GM11168 (cell line): ENCODE data around the gene DMD.

Experiments used
- in situ Hi-C: fragments of 300-500 bp; cut with MboI; formaldehyde crosslinking; loops from one replicate; pipeline ENCODE4 v1.12.0; 2022; ENCODE audit warnings: low sequenced_read_pairs; ENCODE audit not compliant: unreplicated experiment

Gene DMD

GRCh38 chrX:31236231-31236630, 1975.1 kb downstream of the DMD start:
- in situ Hi-C loops, result no loop called here

DNA sequence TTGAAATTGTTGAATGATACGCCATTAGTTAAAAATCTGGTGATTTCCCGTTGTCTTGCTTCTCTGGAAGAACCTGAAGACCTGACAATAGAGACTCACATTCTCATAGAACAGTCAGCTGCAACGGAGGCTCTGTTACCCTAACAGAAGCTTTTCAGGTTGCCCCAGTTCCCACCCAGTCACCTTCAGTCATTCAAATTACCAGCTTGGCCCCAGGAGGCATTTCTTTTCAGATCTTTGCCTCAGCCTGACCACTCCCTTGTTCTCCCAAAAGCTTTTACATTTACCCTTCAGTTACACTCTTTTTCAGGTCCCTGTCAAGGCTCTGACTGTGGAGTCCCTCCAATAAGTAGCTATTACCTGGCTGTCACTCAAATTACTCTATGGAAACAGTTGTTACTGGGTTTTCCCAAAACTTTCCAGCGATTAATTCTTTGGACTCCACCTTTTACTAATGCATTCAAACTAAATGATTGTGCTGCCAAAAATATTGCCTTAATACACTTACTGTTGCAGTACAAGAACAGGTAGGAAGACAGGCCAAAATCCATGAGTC, 1977.3 kb downstream of the DMD start:
- in situ Hi-C loops, result no loop called here

DNA sequence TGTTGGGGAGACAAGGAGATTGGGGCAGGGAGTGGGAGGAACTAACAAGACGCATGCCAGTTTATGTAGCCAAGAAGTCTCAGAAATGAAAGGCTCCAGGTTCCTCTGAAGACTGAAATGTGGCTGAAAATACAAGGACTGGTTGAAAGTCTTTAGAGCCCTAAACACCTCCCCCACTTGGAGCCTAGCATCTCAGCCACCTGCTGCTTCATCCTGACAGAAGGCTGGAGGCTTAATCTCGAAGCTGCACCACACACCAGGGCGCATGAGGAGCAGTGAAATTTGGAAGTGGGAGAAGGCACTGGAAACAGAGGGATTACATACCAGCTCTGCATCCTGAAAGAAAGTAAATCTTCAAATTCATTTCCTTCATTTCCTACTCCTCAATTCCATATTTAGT, 1978.8 kb downstream of the DMD start:
- in situ Hi-C loops, result no loop called here

GRCh38 chrX:31228909-31229308, 1982.4 kb downstream of the DMD start:
- in situ Hi-C loops, result no loop called here

DNA sequence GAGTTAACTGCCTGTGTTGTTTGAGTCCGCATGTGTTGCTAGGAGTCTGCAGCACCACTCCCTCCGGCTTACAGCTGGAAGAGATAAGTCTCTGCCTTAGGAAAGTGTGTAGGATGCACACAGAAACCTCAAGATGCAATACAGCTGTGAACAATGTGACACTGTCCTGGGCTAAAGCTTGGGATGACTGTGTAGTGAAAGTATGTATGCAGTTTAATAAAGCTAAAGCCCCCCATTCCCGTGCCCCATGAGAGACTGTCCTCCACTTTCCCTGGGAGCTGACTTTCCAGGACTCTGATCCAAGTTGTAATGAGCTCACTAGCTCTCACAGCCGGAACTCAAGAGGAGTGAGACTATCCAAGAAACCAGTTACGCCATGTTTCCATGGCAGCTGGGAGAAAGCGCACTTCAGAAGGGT, 1982.9 kb downstream of the DMD start:
- in situ Hi-C loops, result no loop called here

- in situ Hi-C loops, result no loop called here
Measured at GRCh38 chrX:31227250-31227649, 1984.1 kb downstream of the DMD start.

- in situ Hi-C loops, result no loop called here
Measured at GRCh38 chrX:31225819-31226218, 1985.5 kb downstream of the DMD start.

GRCh38 chrX:31224381-31225012, 1986.9 kb downstream of the DMD start:
- in situ Hi-C loops, result no loop called here

GRCh38 chrX:31223817-31224216, 1987.5 kb downstream of the DMD start:
- in situ Hi-C loops, result no loop called here

- in situ Hi-C loops, result no loop called here
Measured at GRCh38 chrX:31222946-31223345, 1988.4 kb downstream of the DMD start.

DNA sequence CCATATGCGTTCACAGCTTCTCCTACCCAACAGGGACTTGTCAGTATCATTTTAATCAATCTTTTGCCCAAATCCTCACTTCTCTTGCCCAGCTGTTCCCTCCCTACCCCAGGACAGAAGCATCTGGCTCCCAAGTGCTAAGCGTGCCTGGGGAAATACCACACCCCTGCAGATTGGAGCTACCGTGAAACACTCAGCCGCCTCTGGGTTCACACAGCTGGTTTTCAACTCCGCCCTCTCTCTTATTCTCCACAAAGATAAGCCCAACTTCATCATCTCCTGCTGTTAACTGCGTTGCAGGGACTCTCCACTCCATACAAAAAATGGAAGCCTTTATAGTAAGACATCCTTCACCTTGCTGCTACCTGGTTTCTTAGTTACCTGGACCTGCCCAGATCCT, 1992.2 kb downstream of the DMD start:
- in situ Hi-C loops, result loop anchor here (10.0 kb wide), 1 partner anchor 76 kb away; no protein-coding TSS in a partner anchor

DNA sequence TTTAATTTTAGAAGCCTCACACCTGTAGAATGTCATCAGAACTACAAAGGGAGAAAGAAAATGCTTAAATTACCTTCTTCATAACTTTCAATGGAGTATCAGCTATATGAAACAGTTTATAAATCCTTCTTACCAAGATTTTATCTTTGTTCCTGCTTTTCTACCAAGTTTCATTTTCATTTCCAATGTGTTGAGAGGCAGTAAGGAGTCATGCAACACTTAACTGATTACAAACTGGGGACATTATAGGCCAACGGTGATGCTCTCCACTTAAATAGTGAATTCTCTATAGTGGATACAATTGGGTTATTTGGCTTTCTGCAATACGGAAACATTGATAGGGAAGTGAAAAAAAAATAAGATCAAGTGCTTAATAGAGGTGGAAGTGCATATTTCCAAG, 1994.3 kb downstream of the DMD start:
- in situ Hi-C loops, result loop anchor here (10.0 kb wide), 1 partner anchor 78 kb away; no protein-coding TSS in a partner anchor

DNA sequence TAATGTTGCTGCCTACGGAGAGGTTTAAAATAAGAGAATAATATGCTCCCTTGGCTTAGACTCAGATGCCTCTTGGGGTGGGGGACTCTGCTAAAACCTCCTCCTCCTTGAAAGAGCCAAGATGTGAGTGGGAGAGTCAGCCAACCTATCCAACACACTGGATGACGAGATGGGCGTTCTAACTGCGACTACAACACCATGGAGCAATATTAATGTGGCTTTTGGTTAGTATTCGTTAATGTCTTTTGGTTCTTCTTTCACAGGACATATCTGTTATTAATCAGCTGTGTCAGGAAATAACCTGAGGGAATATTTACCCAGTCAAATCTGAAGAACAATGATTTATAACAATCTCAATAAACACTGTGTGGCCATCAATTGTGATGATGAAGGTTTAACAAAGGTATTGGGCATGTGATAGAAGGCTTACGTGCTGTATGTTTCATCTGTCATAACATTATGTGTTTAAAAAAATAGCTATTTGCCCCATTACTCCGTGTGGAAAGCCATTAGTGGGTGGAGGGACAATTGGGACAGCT, 1996.0 kb downstream of the DMD start:
- in situ Hi-C loops, result loop anchor here (10.0 kb wide), 1 partner anchor 79 kb away; no protein-coding TSS in a partner anchor

- in situ Hi-C loops, result loop anchor here (10.0 kb wide), 1 partner anchor 81 kb away; no protein-coding TSS in a partner anchor
Measured at GRCh38 chrX:31213941-31214340, 1997.4 kb downstream of the DMD start.

DNA sequence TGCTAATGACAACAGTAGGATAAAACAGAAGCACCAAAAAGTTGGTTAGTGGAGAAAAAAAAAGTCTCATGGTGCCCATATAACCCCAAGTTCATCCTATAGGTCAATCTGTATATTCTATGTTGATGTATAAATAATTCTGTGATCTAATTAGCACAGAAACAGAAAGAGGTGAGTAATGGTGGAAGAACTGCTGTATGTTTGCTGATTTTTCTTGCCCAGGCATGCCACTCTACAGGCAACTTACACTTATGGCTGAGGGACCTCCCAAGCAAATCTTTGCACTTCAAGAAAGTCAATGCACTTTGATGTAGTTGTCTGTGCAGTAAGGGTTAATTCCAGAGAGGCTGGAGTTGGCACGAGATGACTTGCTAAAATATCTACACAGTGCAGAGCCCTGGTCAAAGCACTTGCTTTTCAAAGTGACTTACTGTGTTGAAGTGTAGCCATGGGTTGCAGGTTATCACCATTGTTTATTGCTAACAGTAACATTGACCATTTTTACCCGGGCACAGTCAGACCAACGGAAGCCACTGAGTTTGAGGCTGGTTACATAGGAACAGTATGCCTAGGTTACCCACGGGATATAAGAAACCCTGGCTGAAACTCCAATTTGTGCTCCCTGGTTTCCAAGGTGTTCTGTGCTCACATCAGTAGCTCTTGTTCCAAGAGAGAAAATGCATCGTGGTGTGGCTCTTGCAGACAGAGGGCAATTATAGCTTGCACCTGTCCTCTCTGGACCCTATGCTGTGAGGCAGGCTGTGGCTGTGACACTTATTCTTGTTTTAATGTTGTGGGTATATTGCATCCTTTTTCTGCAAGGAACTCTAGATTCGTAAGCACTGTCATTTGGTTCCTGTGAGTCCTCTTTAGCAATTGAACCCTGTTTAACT, 1998.2 kb downstream of the DMD start:
- in situ Hi-C loops, result loop anchor here (10.0 kb wide), 1 partner anchor 82 kb away; no protein-coding TSS in a partner anchor

DNA sequence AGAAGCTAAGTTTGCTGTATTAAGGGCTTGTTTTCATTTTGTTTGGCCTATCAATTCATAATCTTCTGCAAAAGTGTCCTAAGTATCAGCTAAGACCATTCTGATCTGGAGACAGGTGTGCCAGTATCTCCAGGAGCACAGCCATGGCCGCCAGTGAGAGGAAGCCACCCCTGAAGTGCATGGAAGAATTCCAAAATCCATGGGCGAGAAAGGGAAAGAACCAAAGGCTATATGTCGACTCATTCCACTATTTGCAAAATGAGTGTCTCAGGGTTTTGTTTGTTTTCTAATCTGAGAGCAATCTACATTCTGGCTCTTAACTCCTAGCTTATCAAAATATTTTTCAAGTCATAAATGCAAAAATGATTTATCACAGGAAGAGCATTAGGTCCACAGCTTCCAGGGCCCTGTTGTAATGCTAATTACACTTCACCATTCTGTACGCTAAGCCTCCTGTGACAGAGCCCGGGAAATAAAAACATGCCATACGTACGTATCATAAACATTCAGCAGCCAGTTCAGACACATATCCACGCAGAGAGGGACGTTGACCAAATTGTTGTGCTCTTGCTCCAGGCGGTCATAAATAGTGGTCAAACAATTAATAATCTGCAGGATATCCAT, 2002.2 kb downstream of the DMD start:
- in situ Hi-C loops, result no loop called here

GRCh38 chrX:31201503-31201902, 2009.8 kb downstream of the DMD start:
- in situ Hi-C loops, result no loop called here

DNA sequence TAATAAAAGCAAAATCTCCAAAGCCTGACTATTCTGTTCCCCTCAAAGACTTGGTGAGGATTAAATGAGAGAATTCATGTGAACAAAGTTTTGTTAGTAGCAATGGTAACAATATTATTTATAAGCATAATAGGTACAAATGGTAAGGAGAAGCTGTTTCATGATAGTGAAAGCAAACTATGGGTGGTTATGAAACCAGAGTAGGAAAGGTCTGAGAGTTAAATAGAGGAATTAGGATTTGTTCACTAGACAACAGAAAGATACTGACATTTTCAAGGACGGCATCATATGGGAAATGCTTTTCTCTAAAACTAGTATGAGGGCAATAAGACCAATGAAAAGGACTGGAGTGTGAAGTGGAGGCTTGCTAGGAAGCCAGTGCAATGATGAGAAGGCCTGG, 2010.9 kb downstream of the DMD start:
- in situ Hi-C loops, result no loop called here

- in situ Hi-C loops, result no loop called here
Measured at GRCh38 chrX:31199840-31200114, 2011.6 kb downstream of the DMD start.

- in situ Hi-C loops, result no loop called here
Measured at GRCh38 chrX:31199056-31199839, 2012.1 kb downstream of the DMD start.
